Endothelial cell (in vitro differentiated cells): Measurements from ENCODE around the gene SLC12A8. TPM values are rescaled to one million over a fixed set of nuclear protein-coding genes. Genes with fewer than 3 reads are reported as not detected.

Experiments used
- DNase-seq: peaks from one replicate; pipeline ENCODE4 v3.0.0; 2021; ENCODE audit warnings: low spot score
- H3K27ac Mint-ChIP-seq: one replicate; pipeline ENCODE4 v1.8.0; 2021; ENCODE audit warnings: mixed read lengths, inconsistent platforms; ENCODE audit not compliant: unreplicated experiment
- H3K27me3 Mint-ChIP-seq: one replicate; pipeline ENCODE4 v1.8.0; 2021; ENCODE audit warnings: mild to moderate bottlenecking, moderate library complexity, mixed read lengths, inconsistent platforms; ENCODE audit not compliant: unreplicated experiment
- H3K36me3 Mint-ChIP-seq: one replicate; pipeline ENCODE4 v1.8.0; 2021; ENCODE audit warnings: mild to moderate bottlenecking, low read depth, mixed read lengths, inconsistent platforms; ENCODE audit not compliant: unreplicated experiment
- H3K4me1 Mint-ChIP-seq: one replicate; pipeline ENCODE4 v1.8.0; 2021; ENCODE audit warnings: mild to moderate bottlenecking, mixed read lengths, inconsistent platforms; ENCODE audit not compliant: unreplicated experiment
- H3K4me3 Mint-ChIP-seq: one replicate; pipeline ENCODE4 v1.8.0; 2021; ENCODE audit warnings: mild to moderate bottlenecking, mixed read lengths, inconsistent platforms; ENCODE audit not compliant: unreplicated experiment
- H3K9me3 Mint-ChIP-seq: one replicate; pipeline ENCODE4 v1.8.0; 2021; ENCODE audit warnings: mixed read lengths, inconsistent platforms; ENCODE audit not compliant: unreplicated experiment
- total RNA-seq: library from RNA; stranded (reverse); fragmentation: NEBNext Ultra II Directional; extraction: Animal tissue kit (Norgen Biotek cat#: 25700); gene quantifications from one replicate; pipeline ENCODE4 v1.2.1, GENCODE V29; 2021; ENCODE audit not compliant: unreplicated experiment
- TF ChIP-seq, protein P1 (sequence below): fragments of 200-600 bp; sonication (generic); IDR thresholded peaks from one replicate; pipeline ENCODE4 v1.5.0; 2021; ENCODE audit warnings: antibody characterized with exemption; ENCODE audit not compliant: unreplicated experiment

SLC12A8 gene
- total RNA-seq, 1 donor from 2014 or later: 0.54 TPM

- H3K4me3 Mint-ChIP-seq: no peak overlapping the region
- H3K4me1 Mint-ChIP-seq: peaks cover 13% of the 10 kb centered on the region
- TF ChIP-seq, protein P1, sequence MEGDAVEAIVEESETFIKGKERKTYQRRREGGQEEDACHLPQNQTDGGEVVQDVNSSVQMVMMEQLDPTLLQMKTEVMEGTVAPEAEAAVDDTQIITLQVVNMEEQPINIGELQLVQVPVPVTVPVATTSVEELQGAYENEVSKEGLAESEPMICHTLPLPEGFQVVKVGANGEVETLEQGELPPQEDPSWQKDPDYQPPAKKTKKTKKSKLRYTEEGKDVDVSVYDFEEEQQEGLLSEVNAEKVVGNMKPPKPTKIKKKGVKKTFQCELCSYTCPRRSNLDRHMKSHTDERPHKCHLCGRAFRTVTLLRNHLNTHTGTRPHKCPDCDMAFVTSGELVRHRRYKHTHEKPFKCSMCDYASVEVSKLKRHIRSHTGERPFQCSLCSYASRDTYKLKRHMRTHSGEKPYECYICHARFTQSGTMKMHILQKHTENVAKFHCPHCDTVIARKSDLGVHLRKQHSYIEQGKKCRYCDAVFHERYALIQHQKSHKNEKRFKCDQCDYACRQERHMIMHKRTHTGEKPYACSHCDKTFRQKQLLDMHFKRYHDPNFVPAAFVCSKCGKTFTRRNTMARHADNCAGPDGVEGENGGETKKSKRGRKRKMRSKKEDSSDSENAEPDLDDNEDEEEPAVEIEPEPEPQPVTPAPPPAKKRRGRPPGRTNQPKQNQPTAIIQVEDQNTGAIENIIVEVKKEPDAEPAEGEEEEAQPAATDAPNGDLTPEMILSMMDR: no peak
- peaks cover 2% of the 10 kb centered on the region for H3K27me3 Mint-ChIP-seq
- DNase-seq: no peak
- H3K9me3 Mint-ChIP-seq: no peaks in the 10 kb centered on the region
- no peak overlapping the region for H3K27ac Mint-ChIP-seq
- H3K36me3 Mint-ChIP-seq: no peaks in the 10 kb centered on the region
Observed at GRCh38 chr3:125117631-125118191, 94.8 kb downstream of the SLC12A8 start.

DNA sequence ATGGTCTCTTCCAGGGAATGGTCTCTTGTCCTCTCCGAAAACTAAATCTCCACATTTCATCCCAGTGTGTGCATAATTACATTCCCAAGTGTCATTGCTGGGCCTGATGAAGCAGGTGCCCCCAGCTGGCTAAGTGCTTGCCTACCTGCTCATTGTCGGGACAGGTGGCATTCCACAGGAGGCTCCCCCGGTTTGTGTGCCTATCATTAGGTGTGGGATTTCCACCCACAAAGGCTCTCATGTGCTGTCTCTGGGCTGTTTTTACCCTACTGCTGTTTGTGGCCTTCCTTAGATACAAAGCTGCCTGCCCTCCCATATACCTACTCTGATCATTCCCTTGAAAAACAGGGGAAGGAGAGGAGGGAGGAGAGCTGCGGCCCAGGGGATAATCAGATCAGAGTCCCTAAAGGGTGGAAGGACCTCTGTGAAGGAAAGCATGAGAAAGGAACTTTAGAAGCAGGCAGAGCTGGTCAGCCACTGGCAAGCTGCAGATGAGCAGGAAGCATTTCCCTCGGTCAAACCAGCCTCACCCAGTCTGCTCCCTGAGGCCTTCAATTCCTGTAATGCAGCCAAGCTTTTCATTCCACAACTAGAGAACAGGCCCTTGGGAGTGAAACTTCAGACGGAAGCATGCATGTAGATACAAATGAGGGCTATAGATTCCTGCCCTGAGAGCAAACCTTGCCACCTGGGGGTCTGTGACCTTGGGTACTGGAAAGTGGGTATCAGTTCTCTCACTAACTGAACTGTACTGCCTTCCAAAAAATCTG is 96.1 kb downstream of the SLC12A8 start:
- no peak overlapping the region for H3K27ac Mint-ChIP-seq
- no peaks in the 10 kb centered on the region for H3K9me3 Mint-ChIP-seq
- no peaks in the 10 kb centered on the region for H3K36me3 Mint-ChIP-seq
- H3K4me3 Mint-ChIP-seq: no peak overlapping the region
- DNase-seq: no peak
- peaks cover 2% of the 10 kb centered on the region for H3K27me3 Mint-ChIP-seq
- peaks cover 13% of the 10 kb centered on the region for H3K4me1 Mint-ChIP-seq
- TF ChIP-seq, protein P1: no peak

GRCh38 chr3:125115640-125116039 is 96.9 kb downstream of the SLC12A8 start:
- TF ChIP-seq, protein P1: no peak
- Mint-ChIP-seq H3K4me3 (no peak overlapping the region), H3K36me3 (no peaks in the 10 kb centered on the region), H3K27me3 (no peaks in the 10 kb centered on the region), H3K27ac (no peak overlapping the region), H3K4me1 (peaks cover 7% of the 10 kb centered on the region), H3K9me3 (no peaks in the 10 kb centered on the region)
- DNase-seq: no peak

DNA sequence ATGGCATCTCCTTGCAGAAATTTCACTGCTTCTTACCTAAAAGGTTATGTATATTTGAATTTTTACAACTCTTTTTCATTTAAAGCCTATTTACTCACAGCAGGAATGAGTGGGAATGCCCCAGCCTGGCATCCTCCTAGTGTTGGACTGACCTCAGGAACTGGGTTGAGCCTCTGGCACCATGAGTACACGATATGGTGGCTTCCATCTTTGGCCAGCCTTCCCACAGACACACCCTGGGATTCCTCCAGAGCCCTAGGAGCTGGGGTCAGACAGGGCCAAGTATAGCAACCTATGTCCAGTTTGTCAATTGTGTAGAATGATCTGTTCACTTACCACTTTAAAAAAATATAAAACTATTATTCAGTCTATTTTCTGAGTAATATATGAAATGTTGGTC is 99.6 kb downstream of the SLC12A8 start:
- no peak overlapping the region for H3K27ac Mint-ChIP-seq
- no peaks in the 10 kb centered on the region for H3K27me3 Mint-ChIP-seq
- H3K36me3 Mint-ChIP-seq: no peaks in the 10 kb centered on the region
- H3K4me3 Mint-ChIP-seq: no peak overlapping the region
- TF ChIP-seq, protein P1: no peak
- H3K9me3 Mint-ChIP-seq: no peaks in the 10 kb centered on the region
- DNase-seq: no peak
- no peaks in the 10 kb centered on the region for H3K4me1 Mint-ChIP-seq

GRCh38 chr3:125110876-125111480 is 101.6 kb downstream of the SLC12A8 start:
- H3K4me1 Mint-ChIP-seq: no peaks in the 10 kb centered on the region
- H3K36me3 Mint-ChIP-seq: no peaks in the 10 kb centered on the region
- H3K4me3 Mint-ChIP-seq: no peak overlapping the region
- H3K27me3 Mint-ChIP-seq: no peaks in the 10 kb centered on the region
- no peak overlapping the region for H3K27ac Mint-ChIP-seq
- no peak for DNase-seq
- TF ChIP-seq, protein P1: no peak
- H3K9me3 Mint-ChIP-seq: no peaks in the 10 kb centered on the region
